OCI-LY3 (cell line): ENCODE data around the gene MTA1.

Experiments
- H2AFZ ChIP-seq: fragments of 200-600, 300-600 bp; shearing (Covaris generic); 2 replicates; pipeline ENCODE4 v1.6.0; 2014; ENCODE audit warnings: antibody characterized with exemption, low read depth, low read length
- H3K27ac ChIP-seq: fragments of 200-600, 300-600 bp; sonication (generic); 2 replicates; pipeline ENCODE4 v1.5.1; 2014; ENCODE audit warnings: mild to moderate bottlenecking, low read length, moderate library complexity, mixed read lengths
- H3K27me3 ChIP-seq: fragments of 200-600, 300-600 bp; sonication (generic); 2 replicates; pipeline ENCODE4 v1.6.1; 2014; ENCODE audit warnings: low read depth, low read length, mixed read lengths
- H3K36me3 ChIP-seq: fragments of 200-600, 300-600 bp; sonication (generic); replicated peaks from 2 replicates; pipeline ENCODE3; 2014; ENCODE audit warnings: low read depth, low read length, mixed read lengths
- H3K4me1 ChIP-seq: fragments of 300-600, 200-600 bp; sonication (generic); 2 replicates; pipeline ENCODE4 v1.6.1; 2014; ENCODE audit warnings: low read length, mixed read lengths
- H3K4me2 ChIP-seq: fragments of 200-600, 300-600 bp; sonication (generic); 2 replicates; pipeline ENCODE4 v1.6.1; 2014; ENCODE audit warnings: low read length, mixed read lengths
- H3K4me3 ChIP-seq: fragments of 300-600, 200-600 bp; sonication (generic); 2 replicates; pipeline ENCODE4 v1.5.1; 2014; ENCODE audit warnings: antibody characterized with exemption, mild to moderate bottlenecking, low read length, moderate library complexity
- H3K79me2 ChIP-seq: fragments of 300-600, 200-600 bp; shearing (Covaris generic); 2 replicates; pipeline ENCODE4 v1.6.1; 2014; ENCODE audit warnings: mild to moderate bottlenecking, low read length, mixed read lengths
- H3K9ac ChIP-seq: fragments of 300-600, 200-600 bp; shearing (Covaris generic); 2 replicates; pipeline ENCODE4 v1.6.0; 2014; ENCODE audit warnings: mild to moderate bottlenecking, low read length, moderate library complexity
- H3K9me3 ChIP-seq: fragments of 200-600, 300-600 bp; shearing (Covaris generic); 2 replicates; pipeline ENCODE4 v1.6.1; 2014; ENCODE audit warnings: low read length, mixed read lengths; ENCODE audit not compliant: insufficient read depth
- H4K20me1 ChIP-seq: fragments of 200-600, 300-600 bp; sonication (generic); 2 replicates; pipeline ENCODE4 v1.6.1; 2016; ENCODE audit warnings: low read length, mixed read lengths; ENCODE audit not compliant: insufficient read depth
- EZH2phosphoT487 ChIP-seq: fragments of 200-600 bp; shearing (Covaris generic); IDR thresholded peaks from 2 replicates; pipeline ENCODE4 v1.6.1; 2018; ENCODE audit warnings: antibody characterized with exemption, mixed run types, low read depth
- TF ChIP-seq, protein P1 (sequence below): fragments of 200-600, 300-600 bp; sonication (generic); IDR thresholded peaks from 2 replicates; pipeline ENCODE4 v1.5.1; 2014; ENCODE audit warnings: antibody characterized with exemption, low read length, low read depth

The MTA1 gene

GRCh38 chr14:105427936-105428485 lies 8.4 kb downstream of the MTA1 start:
- TF ChIP-seq EZH2phosphoT487, result no peak
- TF ChIP-seq, protein P1, sequence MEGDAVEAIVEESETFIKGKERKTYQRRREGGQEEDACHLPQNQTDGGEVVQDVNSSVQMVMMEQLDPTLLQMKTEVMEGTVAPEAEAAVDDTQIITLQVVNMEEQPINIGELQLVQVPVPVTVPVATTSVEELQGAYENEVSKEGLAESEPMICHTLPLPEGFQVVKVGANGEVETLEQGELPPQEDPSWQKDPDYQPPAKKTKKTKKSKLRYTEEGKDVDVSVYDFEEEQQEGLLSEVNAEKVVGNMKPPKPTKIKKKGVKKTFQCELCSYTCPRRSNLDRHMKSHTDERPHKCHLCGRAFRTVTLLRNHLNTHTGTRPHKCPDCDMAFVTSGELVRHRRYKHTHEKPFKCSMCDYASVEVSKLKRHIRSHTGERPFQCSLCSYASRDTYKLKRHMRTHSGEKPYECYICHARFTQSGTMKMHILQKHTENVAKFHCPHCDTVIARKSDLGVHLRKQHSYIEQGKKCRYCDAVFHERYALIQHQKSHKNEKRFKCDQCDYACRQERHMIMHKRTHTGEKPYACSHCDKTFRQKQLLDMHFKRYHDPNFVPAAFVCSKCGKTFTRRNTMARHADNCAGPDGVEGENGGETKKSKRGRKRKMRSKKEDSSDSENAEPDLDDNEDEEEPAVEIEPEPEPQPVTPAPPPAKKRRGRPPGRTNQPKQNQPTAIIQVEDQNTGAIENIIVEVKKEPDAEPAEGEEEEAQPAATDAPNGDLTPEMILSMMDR, result no peak
- H4K20me1 ChIP-seq, result peaks cover 65% of the 10 kb centered on the region
- H3K27ac ChIP-seq, result no peak overlapping the region
- H3K36me3 ChIP-seq, result peaks cover 57% of the 10 kb centered on the region
- H3K9ac ChIP-seq, result no peak overlapping the region
- H3K4me3 ChIP-seq, result no peak overlapping the region
- no peak overlapping the region for H2AFZ ChIP-seq
- peaks cover 93% of the 10 kb centered on the region for H3K79me2 ChIP-seq
- H3K4me2 ChIP-seq, result no peak overlapping the region
- no peaks in the 10 kb centered on the region for H3K27me3 ChIP-seq
- H3K9me3 ChIP-seq, result no peaks in the 10 kb centered on the region
- no peaks in the 10 kb centered on the region for H3K4me1 ChIP-seq

DNA sequence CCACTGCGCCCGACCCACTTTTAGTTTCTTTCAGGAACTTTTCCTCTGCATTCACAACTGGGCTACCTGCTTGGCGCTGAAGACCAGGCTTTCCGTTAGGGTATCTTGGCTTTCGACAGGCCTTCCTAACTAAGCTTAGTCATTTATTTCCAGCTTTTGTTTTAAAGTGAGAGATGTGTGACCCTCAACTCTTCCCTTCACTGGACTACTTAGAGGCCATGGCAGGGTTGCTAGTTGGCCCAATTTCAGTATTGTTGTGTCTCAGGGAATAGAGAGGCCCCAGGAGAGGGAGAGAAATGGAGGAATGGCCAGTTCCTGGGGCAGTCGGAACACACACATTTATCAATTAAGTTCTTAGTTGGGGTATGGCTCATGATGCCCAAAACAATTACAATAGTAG lies 10.4 kb downstream of the MTA1 start:
- H2AFZ ChIP-seq, result no peak overlapping the region
- peaks cover 70% of the 10 kb centered on the region for H4K20me1 ChIP-seq
- no peak overlapping the region for H3K4me3 ChIP-seq
- no peak overlapping the region for H3K27ac ChIP-seq
- no peaks in the 10 kb centered on the region for H3K27me3 ChIP-seq
- peaks cover 45% of the 10 kb centered on the region for H3K36me3 ChIP-seq
- no peak for TF ChIP-seq EZH2phosphoT487
- TF ChIP-seq, protein P1, result no peak
- H3K4me2 ChIP-seq, result no peak overlapping the region
- peaks cover 93% of the 10 kb centered on the region for H3K79me2 ChIP-seq
- no peaks in the 10 kb centered on the region for H3K9me3 ChIP-seq
- no peak overlapping the region for H3K9ac ChIP-seq
- H3K4me1 ChIP-seq, result no peaks in the 10 kb centered on the region

DNA sequence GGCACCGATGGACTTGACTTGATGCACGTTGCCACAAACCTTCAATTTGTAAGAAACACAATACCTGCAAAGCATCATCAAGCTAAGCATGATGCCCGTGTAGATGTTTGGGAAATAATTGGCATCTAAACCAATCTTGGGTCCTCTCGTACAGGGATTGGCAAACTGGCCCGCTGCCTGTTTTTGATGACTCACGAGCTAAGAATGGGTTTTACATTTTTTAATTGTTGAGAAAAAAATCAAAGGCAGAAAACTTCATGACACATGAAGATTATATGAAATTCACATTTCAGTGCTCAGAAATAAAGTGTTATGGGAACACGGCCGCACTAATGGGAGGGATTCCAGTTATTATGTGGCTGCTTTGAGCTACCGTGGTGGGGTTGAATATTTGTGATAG lies 10.9 kb downstream of the MTA1 start:
- Histone ChIP-seq H4K20me1 (peaks cover 70% of the 10 kb centered on the region), H3K4me2 (no peak overlapping the region), H3K9me3 (no peaks in the 10 kb centered on the region)

DNA sequence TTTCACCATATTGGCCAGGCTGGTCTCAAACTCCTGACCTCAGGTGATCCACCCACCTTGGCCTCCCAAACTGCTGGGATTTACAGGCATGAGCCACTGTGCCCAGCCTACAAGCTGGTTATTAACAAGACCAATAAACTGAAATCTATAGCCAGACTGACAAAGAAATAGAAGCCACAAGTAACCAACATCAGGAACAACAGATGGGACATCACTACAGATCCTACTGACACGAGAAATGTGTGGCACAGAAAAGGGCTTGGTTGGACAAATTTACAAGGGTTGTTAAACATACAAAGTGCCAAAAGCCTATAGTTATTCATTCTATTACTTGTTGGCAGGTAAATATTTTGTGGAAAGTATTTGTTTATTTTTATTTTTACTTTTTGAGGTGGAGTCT lies 11.6 kb downstream of the MTA1 start:
- Histone ChIP-seq H3K9ac (no peak overlapping the region), H2AFZ (no peak overlapping the region), H3K4me1 (no peaks in the 10 kb centered on the region), H3K4me2 (no peak overlapping the region), H3K4me3 (no peak overlapping the region), H3K27ac (no peak overlapping the region), H3K27me3 (no peaks in the 10 kb centered on the region), H3K36me3 (peaks cover 38% of the 10 kb centered on the region), H3K79me2 (peaks cover 93% of the 10 kb centered on the region), H3K9me3 (no peaks in the 10 kb centered on the region), H4K20me1 (peaks cover 69% of the 10 kb centered on the region)
- no peak for TF ChIP-seq EZH2phosphoT487
- TF ChIP-seq, protein P1, result no peak

More for the DNA sequence above, 10.9 kb downstream of the MTA1 start:
- Histone ChIP-seq H3K4me3 (no peak overlapping the region), H3K79me2 (peaks cover 93% of the 10 kb centered on the region), H3K27me3 (no peaks in the 10 kb centered on the region), H3K27ac (no peak overlapping the region), H3K9ac (no peak overlapping the region), H3K36me3 (peaks cover 41% of the 10 kb centered on the region), H2AFZ (no peak overlapping the region), H3K4me1 (no peaks in the 10 kb centered on the region)
- TF ChIP-seq, protein P1, result no peak
- no peak for TF ChIP-seq EZH2phosphoT487
